IPS DF 4.7 (cell line): ENCODE data around the gene TATDN3.
"Not testable (repeated sequence)": the region's sequence is repeated elsewhere in the genome, so short reads cannot be mapped to it uniquely, and the experiment has no call there.

ENCODE experiments used
- DNase-seq: peaks from one replicate; pipeline ENCODE4 v3.0.0-alpha.2; 2013; ENCODE audit warnings: low spot score; ENCODE audit errors: extremely low read depth

The TATDN3 gene

DNA sequence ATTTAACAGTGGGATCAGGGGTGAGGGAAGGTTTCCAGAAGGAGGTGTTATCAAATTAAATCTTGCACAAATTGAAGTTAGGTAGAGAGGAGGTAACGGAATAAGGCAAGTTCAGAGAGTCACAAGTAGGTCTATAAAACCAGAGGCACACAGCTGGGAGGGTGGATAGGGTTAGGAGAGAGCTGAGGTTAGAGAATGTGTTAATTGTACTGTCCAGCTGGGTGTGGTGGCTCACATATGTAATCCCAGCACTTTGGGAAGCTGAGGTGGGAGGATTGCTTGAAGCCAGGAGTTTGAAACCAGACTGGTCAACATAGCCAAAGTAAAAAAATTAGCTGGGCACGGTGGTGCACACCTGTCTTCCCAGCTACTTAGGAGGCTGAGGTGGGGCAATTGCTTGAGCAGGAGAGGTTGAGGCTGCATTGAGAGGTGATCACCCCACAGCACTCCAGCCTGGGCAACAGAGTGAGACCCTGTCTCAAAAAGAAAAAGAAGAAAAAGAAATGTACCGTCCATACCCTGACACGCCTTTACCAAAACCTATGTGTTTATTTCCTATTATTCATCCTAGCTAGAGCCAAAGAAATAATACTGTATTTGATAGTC is 35.6 kb downstream of the TATDN3 start:
- DNase-seq, result no peak

DNA sequence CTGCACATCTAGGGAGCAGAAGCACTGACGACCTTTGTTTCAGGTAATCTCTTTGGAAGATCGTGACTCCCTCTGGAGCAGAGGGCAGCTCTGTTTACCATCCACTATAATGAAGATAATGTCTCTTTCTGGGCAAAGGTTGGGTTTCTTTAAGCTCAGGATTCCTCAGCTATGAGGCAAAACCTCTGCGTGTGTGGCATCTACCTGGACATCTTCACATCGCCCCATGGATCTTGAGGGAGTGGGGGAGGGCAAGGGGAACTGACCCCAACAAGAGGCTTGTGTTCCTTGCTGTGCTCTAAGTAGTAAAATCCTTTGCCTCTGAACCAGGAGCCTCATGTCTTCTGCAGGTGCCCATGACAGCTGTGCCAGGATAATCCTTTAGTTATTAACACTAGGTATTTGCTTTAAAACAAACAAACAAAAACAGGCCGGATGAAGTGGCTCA is 36.2 kb downstream of the TATDN3 start:
- no peak for DNase-seq

DNA sequence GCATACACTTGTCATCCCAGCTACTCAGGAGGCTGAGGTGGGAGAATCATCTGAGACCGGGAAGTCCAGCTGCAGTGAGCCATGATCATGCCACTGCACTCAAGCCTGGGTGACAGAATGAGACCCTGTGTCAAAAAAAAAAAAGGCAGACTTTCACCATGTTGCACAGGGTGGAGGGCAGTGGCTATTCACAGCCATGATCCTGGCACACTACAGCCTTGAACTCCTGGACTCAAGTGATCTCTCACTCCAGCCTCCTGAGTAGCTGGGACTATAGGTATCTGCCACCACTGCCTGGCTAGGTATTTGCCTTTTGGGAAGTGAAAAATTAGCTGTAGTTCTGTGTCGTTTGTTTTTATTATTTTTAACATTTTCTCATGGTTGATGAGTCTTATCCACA is 36.7 kb downstream of the TATDN3 start:
- no peak for DNase-seq

DNA sequence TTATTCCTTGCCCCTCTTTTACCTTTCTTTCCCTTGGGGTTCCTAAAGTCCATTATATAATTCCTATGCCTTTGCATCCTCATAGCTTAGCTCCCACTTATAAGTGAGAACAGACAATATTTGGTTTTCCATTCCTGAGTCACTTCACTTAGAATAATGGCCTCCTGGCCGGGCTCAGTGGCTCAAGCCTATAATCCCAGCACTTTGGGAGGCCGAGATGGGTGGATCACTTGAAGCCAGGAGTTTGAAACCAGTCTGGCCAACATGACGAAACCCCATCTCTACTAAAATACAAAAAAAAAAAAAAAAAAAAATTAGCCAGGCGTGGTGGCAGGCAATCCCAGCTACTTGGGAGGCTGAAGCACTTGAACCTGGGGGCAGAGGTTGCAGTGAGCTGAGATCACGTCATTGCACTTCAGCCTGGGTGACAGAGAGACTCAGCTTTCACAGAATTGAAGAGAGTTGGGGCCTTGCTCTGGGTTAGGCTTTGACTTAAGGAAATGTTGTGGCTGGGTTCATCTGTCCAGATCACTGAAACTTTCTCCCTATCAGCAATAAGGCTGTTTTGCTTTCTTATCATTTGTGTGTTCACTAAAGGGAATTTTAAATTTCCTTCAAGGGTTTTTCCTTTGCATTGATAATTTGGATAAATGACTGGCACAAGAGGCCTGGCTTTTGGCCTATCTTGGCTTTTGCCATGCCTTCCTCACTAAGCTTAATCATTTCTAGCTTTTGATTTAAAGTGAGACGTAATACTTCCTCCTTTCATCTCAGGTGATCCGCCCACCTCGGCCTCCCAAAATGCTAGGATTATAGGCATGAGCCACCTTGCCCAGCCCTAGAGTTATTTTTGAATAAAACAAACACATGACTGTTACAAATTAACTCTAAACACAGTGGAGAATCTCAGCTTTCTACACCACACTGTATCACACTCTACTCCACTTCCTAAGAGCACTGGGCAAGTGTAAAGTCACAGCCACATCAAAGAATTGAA is 41.8 kb downstream of the TATDN3 start:
- DNase-seq, result not testable (repeated sequence)

DNA sequence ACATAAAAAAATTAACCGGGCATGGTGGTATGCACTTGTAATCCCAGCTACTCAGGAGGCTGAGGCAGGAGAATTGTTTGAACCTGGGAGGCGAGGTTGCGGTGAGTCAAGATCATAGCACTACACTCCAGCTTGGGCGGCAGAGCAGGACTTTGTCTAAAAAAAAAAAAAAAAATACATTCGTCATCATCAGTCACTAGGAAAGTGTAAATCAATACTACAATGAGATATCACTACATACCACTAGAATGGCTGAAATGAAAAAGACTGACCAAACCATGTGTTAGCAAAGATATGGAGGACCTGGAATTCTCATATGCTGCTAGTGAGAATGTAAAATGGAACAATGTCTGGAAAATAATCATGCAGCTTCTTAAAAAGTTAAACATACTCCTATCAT is 46.5 kb downstream of the TATDN3 start:
- DNase-seq, result no peak

DNA sequence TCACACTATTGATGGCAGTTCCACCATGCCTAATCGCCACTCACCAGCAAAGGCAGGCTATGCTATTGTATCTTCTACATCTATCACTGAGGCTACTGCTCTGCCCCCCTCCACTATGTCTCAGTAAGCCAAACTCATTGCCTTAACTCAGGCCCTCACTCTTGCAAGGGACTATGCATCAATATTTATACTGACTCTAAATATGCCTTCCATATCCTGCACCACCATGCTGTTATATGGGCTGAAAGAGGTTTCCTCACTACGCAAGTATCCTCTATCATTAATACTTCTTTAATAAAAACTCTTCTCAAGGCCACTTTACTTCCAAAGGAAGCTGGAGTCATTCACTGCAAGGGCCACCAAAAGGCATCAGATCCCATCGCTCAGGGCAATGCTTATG is 52.8 kb downstream of the TATDN3 start:
- DNase-seq, result not testable (repeated sequence)

DNA sequence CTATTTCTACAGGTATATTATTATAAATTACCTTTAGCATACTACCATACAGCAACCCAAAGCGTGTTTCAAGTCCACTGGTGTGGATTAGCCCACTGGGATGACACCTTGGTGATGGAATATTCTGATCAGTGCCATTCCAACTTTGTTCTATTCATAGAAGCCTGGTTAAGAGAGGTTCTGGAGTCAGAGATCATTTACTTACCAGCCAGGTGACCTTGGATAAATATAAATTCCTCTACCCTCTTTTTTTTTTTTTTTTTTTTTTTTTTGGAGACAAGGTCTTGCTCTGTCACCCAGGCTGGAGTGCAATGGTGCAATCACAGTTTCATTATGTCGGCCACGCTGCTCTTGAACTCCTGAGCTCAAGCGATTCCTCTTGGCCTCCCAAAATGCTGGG is 55.9 kb downstream of the TATDN3 start, which contains the start of gene SPATA45:
TSS of gene SPATA45 (minus strand) at position 101 of the 400 bp plus-strand sequence. CDS start 11,500 bp downstream, outside the sequence.
- no peak for DNase-seq

DNA sequence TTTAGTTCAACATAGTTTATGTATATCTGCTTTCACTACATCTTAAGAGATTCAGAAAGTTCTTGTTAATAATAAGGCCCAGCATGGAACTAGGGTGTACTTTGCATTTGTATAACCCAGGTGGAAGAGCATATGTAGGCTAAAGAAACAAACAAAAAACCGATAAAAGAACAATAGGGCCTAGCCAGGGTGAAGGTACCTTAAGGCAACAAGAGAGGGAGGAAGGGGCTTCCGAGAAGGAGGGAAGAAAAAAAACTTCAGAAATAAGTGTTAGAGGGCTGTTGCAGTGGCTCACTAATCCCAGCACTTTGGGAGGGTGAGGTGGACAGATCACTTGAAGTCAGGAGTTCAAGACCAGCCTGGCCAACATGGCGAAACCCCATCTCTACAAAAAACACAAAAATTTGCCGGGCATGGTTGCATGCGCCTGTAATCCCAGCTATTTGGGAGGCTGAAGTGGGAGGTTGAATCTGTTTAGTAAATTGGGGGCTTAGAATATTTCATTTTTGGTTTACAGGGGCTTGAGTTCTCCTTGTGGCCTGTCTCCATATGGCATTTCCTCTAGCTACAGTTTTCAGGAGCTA is 60.5 kb downstream of the TATDN3 start:
- DNase-seq, result peak; percentile 68

DNA sequence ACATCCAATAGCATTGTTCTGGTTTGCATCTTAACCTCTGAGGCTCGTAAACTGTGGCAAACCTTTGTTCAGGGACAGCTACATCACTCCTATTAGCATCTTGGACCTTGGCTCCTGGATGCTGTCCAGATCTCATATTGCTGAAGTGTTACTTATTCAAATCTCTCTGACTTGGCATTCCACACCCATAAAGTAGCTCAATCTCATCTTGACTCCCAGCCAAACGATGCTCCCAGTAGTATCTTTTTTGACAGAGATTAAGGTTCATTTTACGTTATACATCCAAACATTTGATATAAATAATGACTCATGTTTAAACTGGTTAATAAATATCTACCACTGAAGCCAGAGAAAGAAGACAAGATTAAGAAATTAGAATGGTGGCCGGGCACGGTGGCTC is 62.0 kb downstream of the TATDN3 start:
- no peak for DNase-seq

DNA sequence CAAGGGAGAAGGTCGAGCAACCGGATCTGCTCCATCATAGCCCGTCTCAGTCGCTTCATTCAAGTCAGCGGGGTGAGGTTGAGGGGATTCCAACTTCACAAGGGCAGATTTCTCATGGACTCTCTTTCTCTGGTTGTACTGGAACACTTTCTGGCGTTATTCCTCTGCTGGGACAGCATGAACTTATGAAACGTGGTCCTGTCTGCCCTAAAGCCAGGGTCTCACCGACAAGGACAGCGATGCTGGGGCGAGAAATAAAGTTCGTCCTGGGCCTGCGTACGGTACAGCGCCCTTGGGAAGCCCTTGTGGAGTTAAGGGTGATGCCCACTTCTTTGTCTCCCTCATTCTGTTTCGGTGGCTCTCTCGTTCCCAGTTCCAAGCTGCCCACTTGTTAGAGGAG is 65.1 kb downstream of the TATDN3 start:
- DNase-seq, result no peak

DNA sequence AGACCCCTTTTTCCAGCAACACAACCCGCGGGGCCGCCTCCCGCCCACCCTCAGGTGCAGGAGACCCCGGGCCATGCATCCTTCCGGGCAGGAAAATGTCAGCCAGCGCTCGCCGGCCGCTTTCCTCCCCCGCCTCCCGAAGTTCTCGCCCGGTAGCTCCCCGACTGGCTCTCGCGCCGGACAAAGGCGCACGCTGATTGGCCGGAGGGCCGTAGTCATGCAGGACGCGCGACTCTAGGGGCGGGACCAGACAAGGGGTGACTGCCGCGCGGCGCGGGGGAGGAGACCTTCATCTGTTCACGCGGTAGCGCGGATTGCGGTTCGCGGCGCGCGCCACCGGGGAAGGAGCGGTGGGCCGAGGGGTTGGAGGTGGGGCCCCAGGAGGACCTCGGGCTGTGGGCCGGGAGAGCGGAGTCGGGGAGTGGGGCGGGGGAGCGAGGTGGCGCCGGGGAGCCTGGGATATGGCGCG is 66.3 kb downstream of the TATDN3 start, which contains the start of gene FLVCR1:
TSS of gene FLVCR1 (plus strand) at position 284 of the 469 bp plus-strand sequence. CDS start at position 462, 178 bp downstream.
- peak; percentile 83 for DNase-seq

DNA sequence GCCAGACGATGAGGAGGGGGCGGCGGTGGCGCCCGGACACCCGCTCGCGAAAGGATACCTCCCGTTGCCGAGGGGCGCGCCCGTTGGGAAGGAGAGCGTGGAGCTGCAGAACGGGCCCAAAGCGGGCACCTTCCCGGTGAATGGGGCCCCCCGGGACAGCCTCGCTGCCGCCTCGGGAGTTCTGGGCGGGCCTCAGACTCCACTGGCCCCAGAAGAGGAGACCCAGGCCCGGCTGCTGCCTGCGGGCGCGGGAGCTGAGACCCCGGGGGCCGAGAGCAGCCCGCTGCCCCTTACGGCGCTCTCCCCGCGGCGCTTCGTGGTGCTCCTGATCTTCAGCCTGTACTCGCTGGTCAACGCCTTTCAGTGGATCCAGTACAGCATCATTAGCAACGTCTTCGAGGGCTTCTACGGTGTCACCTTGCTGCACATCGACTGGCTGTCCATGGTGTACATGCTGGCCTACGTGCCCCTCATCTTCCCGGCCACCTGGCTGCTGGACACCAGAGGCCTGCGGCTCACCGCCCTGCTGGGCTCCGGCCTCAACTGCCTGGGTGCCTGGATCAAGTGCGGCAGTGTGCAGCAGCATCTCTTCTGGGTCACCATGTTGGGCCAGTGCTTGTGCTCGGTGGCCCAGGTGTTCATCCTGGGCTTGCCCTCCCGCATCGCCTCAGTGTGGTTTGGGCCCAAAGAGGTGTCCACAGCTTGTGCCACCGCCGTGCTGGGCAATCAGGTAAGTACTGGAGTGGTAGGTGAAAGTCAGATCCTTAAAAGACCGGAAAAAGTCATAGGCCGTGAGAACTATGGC is 67.0 kb downstream of the TATDN3 start:
- no peak for DNase-seq

DNA sequence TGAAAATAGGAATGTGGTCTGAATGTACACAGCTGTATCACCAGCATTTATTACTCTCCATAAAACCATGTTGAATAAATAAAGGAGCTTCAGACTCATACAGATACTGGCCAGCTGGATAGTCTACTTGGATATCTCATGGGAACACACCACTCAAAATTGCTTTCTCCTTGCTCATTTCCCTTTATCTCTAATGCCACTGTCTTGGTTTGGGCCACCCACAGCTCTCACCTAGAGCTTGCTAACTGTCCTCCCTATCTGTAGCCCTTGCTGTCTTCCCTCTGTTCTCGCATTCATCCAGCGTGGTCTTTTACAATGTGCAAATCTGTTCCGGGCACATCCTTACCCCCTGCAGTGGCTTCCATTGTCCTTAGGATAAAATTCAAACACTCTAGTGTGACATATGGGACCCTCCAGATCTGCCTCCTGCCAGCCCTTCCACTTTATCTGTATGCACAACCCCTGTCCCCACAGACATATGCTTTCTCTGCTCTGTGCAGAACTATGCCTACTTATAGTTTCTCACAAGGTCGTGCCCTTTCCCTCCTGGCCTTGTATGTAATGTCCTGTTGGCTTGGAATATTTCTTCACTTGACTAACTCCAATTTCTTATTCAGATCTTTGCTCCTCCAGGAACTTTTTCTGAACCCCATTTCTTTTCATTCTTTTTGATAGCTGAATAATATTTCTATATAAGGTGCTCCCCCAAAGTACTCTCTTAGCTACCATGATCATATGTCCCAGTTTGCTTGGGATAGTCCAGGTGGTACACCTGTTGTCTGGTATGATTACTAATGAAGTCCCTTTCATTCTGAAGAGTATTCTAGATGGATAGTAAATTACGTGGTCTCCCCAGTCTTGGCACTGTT is 69.3 kb downstream of the TATDN3 start:
- no peak for DNase-seq

DNA sequence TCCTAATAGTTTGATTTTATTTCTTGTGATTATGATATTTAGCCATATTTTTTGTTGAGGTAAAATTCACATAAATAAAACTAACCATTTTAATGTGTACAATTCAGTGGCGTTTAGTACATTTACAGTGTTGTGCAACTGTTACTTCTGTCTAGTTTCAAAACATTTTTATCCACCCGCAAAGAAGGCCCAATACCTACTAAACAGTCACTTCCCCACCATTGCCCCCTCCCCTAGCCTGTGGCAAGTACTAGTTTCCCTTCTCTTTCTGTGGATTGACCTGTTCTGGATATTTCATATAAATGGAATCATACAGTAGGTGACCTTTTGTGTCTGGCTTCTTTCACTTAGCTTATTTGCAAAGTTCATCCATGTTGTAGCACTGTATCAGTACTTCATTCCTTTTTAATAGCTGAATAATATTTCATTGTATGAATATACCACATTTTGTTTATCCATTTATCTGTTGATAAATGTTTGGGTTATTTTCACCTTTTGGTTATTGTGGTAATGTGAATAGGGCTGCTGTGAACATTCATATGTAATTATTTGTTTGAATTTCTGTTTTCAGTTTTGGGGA is 70.5 kb downstream of the TATDN3 start:
- no peak for DNase-seq

DNA sequence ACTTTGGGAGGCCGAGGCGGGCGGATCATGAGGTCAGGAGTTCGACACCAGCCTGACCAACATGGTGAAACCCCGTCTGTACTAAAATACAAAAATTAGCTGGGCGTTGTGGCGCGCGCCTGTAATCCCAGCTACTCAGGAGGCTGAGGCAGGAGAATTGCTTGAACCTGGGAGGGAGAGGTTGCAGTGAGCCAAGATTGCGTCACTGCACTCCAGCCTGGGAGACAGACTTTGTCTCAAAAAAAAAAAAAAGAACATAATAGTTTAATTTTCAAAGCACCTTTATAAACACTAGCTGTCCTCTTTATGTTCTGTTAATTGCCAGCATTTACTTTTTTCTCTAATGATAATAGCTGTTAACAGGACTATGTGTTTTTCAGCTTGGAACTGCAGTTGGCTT is 71.7 kb downstream of the TATDN3 start:
- DNase-seq, result not testable (repeated sequence)

DNA sequence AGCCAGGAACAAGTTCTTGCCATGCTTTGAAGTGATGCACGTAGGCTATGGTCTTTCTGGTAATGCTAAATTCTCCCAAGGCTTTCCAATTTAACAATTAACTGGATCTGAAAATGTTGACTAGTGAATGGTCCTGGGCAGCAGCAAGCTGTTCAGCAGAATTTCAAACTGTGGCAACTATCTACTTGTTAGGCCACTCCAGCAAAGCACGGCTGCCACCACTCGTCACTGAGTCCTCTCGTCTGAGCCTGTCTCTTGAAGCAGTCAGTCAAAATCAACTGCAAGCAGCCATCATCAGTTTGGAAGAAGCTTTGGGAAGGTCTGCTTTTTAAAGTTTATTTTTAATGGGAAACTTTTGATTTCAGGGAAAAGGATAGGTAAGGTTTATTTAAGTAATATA is 72.5 kb downstream of the TATDN3 start:
- DNase-seq, result no peak
